ENCODE data around the gene TPCN1.
A peak's percentile ranks its signal among the peaks of the same experiment; 100 is the strongest.

Gene TPCN1

DNA sequence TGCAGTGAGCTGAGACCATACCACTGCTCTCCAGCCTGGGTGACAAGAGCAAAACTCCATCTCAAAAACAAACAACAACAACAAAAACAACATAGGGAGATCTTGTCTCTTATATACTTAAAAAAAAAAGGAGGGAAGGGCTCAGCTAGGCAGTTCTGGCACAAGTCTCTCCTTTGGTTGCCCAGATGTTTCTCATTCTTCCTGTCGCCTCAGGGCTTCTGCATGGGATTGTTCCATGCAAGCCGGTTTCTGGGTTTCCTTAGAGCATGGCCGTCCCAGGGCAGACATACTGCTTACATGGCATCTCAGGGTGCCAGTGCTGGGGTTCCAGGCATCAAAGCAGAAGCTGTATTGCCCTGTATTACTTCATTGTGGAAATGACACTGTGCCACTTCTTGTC lies 118.8 kb downstream of the TPCN1 start:
- H3K9me3 ChIP-seq (ENCODE audit: control insufficient read depth, insufficient read depth, low read depth, low read length), result no peaks in the 10 kb centered on the region
- H3K4me1 ChIP-seq (ENCODE audit: control insufficient read depth, insufficient read depth, low read length), result no peaks in the 10 kb centered on the region
- TF ChIP-seq, protein P1, sequence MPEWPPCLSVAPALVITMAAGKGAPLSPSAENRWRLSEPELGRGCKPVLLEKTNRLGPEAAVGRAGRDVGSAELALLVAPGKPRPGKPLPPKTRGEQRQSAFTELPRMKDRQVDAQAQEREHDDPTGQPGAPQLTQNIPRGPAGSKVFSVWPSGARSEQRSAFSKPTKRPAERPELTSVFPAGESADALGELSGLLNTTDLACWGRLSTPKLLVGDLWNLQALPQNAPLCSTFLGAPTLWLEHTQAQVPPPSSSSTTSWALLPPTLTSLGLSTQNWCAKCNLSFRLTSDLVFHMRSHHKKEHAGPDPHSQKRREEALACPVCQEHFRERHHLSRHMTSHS (tag by site-specific recombination; IDR thresholded peaks at IDR 0.05), result no peak
- TF ChIP-seq ATF2 (tag by site-specific recombination; IDR thresholded peaks at IDR 0.05; ENCODE audit: low read depth), result no peak
- no peak for TF ChIP-seq ZNF174 (tag by site-specific recombination; IDR thresholded peaks at IDR 0.05)
- no peak for TF ChIP-seq ZNF510 (tag by site-specific recombination; IDR thresholded peaks at IDR 0.05; ENCODE audit: insufficient replicate concordance)
- TF ChIP-seq ZBTB21 (tag by site-specific recombination; IDR thresholded peaks at IDR 0.05), result no peak
- no peak for TF ChIP-seq ZNF350 (tag by site-specific recombination; IDR thresholded peaks at IDR 0.05)
- TF ChIP-seq PRDM10 (tag by site-specific recombination; IDR thresholded peaks at IDR 0.05), result no peak
- no peak for TF ChIP-seq ZNF843 (tag by site-specific recombination; IDR thresholded peaks at IDR 0.05)
- no peak for TF ChIP-seq ZNF692 (tag by site-specific recombination; IDR thresholded peaks at IDR 0.05)
- ChIA-PET CTCF (no interaction called here), POLR2A (no interaction called here)
- no peak overlapping the region for H3K4me3 ChIP-seq (ENCODE audit: low read depth, low read length)
- H3K36me3 ChIP-seq (ENCODE audit: control insufficient read depth in 2 of 2, insufficient read depth in 1 of 2, low read length in 2 of 2), result no peaks in the 10 kb centered on the region
- no peak overlapping the region for H3K27ac ChIP-seq (ENCODE audit: extremely low read depth, low read depth, low read length)

DNA sequence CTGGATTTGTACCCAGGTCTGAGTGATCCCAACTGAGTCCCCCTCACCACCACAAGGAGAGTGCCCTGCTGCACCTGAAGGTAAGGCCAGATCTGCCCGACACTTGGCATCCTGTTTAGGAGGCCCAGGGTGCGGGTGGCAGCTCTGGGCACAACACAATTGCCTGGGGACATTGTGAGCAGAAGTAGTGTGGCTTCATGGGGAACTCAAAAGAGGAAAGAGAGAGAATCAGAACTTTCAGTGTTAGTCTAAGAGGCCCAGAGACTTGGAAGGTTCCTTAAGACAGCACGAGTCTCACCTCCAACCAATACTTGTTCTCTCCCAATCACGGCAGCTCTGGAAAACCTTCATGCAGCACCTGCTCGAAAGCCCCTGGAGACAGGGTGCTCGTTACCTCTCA lies 120.3 kb downstream of the TPCN1 start:
- CTCF ChIA-PET, result no interaction called here
- Histone ChIP-seq H3K36me3 (ENCODE audit: control insufficient read depth in 2 of 2, insufficient read depth in 1 of 2, low read length in 2 of 2) (no peaks in the 10 kb centered on the region), H3K4me3 (ENCODE audit: low read depth, low read length) (no peak overlapping the region), H3K4me1 (ENCODE audit: control insufficient read depth, insufficient read depth, low read length) (no peaks in the 10 kb centered on the region), H3K27ac (ENCODE audit: extremely low read depth, low read depth, low read length) (no peak overlapping the region), H3K9me3 (ENCODE audit: control insufficient read depth, insufficient read depth, low read depth, low read length) (no peaks in the 10 kb centered on the region)
- TF ChIP-seq, protein P2, sequence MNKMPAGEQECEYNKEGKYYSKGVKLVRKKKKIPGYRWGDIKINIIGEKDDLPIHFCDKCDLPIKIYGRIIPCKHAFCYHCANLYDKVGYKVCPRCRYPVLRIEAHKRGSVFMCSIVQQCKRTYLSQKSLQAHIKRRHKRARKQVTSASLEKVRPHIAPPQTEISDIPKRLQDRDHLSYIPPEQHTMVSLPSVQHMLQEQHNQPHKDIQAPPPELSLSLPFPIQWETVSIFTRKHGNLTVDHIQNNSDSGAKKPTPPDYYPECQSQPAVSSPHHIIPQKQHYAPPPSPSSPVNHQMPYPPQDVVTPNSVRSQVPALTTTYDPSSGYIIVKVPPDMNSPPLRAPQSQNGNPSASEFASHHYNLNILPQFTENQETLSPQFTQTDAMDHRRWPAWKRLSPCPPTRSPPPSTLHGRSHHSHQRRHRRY (tag by site-specific recombination; IDR thresholded peaks at IDR 0.05), result no peak
- TF ChIP-seq ZNF704 (tag by site-specific recombination; IDR thresholded peaks at IDR 0.05), result no peak
- POLR2A ChIA-PET, result no interaction called here

GRCh38 chr12:113345318-113345717 lies 124.1 kb downstream of the TPCN1 start:
- CTCF ChIA-PET, result no interaction called here
- POLR2A ChIA-PET, result no interaction called here
- H3K27ac ChIP-seq (ENCODE audit: extremely low read depth, low read depth, low read length), result no peak overlapping the region
- H3K4me3 ChIP-seq (ENCODE audit: low read depth, low read length), result no peak overlapping the region
- no peaks in the 10 kb centered on the region for H3K4me1 ChIP-seq (ENCODE audit: control insufficient read depth, insufficient read depth, low read length)
- no peak for TF ChIP-seq ZNF837 (tag by site-specific recombination; IDR thresholded peaks at IDR 0.05)
- TF ChIP-seq ZBTB48 (tag by site-specific recombination; IDR thresholded peaks at IDR 0.05), result no peak
- TF ChIP-seq PRDM10 (tag by site-specific recombination; IDR thresholded peaks at IDR 0.05), result peak; percentile 64; the same call in 1 of the 2 replicates
- H3K9me3 ChIP-seq (ENCODE audit: control insufficient read depth, insufficient read depth, low read depth, low read length), result no peaks in the 10 kb centered on the region
- no peaks in the 10 kb centered on the region for H3K36me3 ChIP-seq (ENCODE audit: control insufficient read depth in 2 of 2, insufficient read depth in 1 of 2, low read length in 2 of 2)

Data from HEK293 (cell line).